ENCODE results near the gene MARCKSL1.

MARCKSL1 gene

DNA sequence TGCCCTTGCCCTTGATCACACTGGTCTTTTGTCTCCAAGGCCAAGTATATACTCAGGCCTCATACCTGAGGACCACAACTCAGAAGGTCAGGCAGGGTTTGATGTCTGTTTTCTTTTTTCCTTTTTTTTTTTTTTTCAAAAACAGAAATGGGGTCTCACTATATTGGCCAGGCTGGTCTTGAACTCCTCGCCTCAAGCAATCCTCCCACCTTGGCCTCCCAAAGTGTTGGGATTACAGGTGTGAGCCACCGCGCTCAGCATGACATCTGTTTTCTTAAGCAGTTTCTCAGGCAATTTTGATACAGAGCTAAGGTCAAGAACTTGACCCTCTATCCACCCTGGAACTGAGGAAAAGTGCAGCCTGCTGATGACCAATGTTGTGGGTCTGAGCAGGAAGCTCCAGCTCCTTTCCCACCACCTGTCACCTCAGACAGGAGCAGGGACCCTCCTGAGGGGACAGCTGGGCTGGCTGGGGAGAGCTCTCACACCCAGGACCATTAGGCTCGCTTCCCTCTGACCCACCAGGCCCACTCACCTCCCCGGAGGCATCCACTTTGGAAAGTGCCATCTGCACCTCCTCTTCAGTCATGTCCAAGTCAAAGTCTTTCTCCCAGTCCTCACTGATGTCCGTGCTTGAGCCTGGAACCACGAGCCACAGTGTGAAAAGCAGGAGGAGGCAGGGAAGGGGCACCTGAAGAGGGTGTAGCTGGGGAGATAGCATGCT, 32.0 kb upstream of the MARCKSL1 start:
- Histone ChIP-seq H3K27me3 (replicated peaks in 2 of 5; ENCODE audit: control insufficient read depth in 4 of 5, insufficient read depth in 5 of 5, low read length in 4 of 5) (no peaks in the 10 kb centered on the region), H3K4me3 (ENCODE audit: control insufficient read depth in 1 of 7, extremely low read depth in 1 of 7, insufficient read depth in 4 of 7, low read depth in 2 of 7, low read length in 6 of 7) (no peak overlapping the region), H3K4me1 (ENCODE audit: control extremely low read depth in 1 of 4, control insufficient read depth in 4 of 4, insufficient read depth in 4 of 4, low read length in 3 of 4) (peaks cover 0 to 16% (median 10%) of the 10 kb centered on the region in 4 experiments), H3K9me3 (ENCODE audit: control extremely low read depth in 1 of 5, control insufficient read depth in 4 of 5, insufficient read depth in 2 of 5, low read depth in 1 of 5, low read length in 4 of 5) (no peaks in the 10 kb centered on the region), H3K36me3 (ENCODE audit: control insufficient read depth in 4 of 4, insufficient read depth in 4 of 4, low read length in 3 of 4) (peaks cover 4 to 71% (median 54%) of the 10 kb centered on the region in 4 experiments), H3K27ac (ENCODE audit: insufficient read depth in 1 of 2, low read depth in 1 of 2, low read length in 2 of 2, poor library complexity in 1 of 2, severe bottlenecking in 2 of 2) (no peak overlapping the region)
- DNase-seq: no peak
- CTCF ChIA-PET: interaction anchor here (1.1 to 1.9 kb wide), 3 partner anchors 32 to 153 kb away, joined by 3 to 8 read pairs (median 4); partner anchors contain the start of gene MARCKSL1
- POLR2A ChIA-PET: no interaction called here
- 80% methylated on average over 1 of the region's 7 CpGs for WGBS (ENCODE audit: insufficient coverage)

DNA sequence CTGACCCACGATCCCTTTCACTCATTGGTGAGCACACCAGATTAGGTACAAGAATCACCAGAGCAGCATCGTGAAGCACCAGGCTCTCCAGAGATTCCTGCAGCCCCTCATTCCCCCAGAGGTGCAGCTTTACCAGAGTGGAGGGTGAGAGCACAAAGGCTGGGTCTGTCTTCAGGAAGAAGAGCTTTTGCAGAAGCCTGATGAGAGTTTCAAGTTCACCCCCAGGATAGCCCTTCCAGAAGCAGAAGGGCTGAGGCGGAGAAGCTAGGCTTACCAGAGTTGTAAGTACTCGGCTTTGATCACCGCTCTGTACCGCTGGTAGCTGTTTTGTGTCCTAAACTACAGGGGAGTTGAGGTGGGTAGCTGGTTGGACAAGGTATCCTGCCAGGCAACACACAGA, 29.4 kb upstream of the MARCKSL1 start:
- H3K4me1 ChIP-seq (ENCODE audit: control extremely low read depth in 1 of 4, control insufficient read depth in 4 of 4, insufficient read depth in 4 of 4, low read length in 3 of 4): peaks cover 0 to 14% (median 11%) of the 10 kb centered on the region in 4 experiments
- CTCF ChIA-PET: interaction anchor here (0.9 to 1.7 kb wide), 7 partner anchors 12 to 29 kb away, joined by 3 to 4 read pairs (median 3); partner anchors contain the start of gene MARCKSL1
- POLR2A ChIA-PET: interaction anchor here (0.6 to 1.3 kb wide), 2 partner anchors 28 to 260 kb away, joined by 4 to 7 read pairs; no protein-coding TSS in a partner anchor
- H3K27ac ChIP-seq (ENCODE audit: insufficient read depth in 1 of 2, low read depth in 1 of 2, low read length in 2 of 2, poor library complexity in 1 of 2, severe bottlenecking in 2 of 2): no peak overlapping the region
- H3K36me3 ChIP-seq (ENCODE audit: control insufficient read depth in 4 of 4, insufficient read depth in 4 of 4, low read length in 3 of 4): peaks cover 2 to 59% (median 48%) of the 10 kb centered on the region in 4 experiments
- no peak for DNase-seq
- WGBS (ENCODE audit: insufficient coverage): 98% methylated on average over 6 of the region's 6 CpGs
- peaks cover 0 to 14% (median 2%) of the 10 kb centered on the region in 5 experiments for H3K27me3 ChIP-seq (replicated peaks in 2 of 5; ENCODE audit: control insufficient read depth in 4 of 5, insufficient read depth in 5 of 5, low read length in 4 of 5)
- H3K9me3 ChIP-seq (ENCODE audit: control extremely low read depth in 1 of 5, control insufficient read depth in 4 of 5, insufficient read depth in 2 of 5, low read depth in 1 of 5, low read length in 4 of 5): no peaks in the 10 kb centered on the region
- H3K4me3 ChIP-seq (ENCODE audit: control insufficient read depth in 1 of 7, extremely low read depth in 1 of 7, insufficient read depth in 4 of 7, low read depth in 2 of 7, low read length in 6 of 7): no peak overlapping the region

DNA sequence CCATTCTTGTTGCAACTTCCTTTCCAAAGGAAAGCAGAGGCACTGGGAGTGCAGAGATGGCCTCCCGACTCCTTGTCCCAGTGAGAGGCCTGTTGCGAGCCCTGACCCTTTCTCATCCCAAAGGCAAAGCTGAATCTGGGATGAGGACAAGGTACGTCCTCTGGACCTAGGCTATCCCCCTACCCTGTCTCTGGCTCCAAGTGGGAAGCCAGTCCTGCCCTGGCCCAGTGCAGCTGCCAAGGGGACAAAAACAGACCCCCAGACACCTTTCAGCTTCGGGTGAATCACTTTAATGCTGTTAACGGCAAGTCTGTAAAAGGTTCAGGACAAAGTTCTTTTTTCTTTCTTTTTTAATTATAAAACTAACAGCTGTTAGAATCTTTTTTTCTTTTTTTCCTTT, 28.8 kb upstream of the MARCKSL1 start:
- Histone ChIP-seq H3K27me3 (replicated peaks in 2 of 5; ENCODE audit: control insufficient read depth in 4 of 5, insufficient read depth in 5 of 5, low read length in 4 of 5) (peaks cover 0 to 14% (median 2%) of the 10 kb centered on the region in 5 experiments), H3K36me3 (ENCODE audit: control insufficient read depth in 4 of 4, insufficient read depth in 4 of 4, low read length in 3 of 4) (peaks cover 2 to 55% (median 48%) of the 10 kb centered on the region in 4 experiments), H3K27ac (ENCODE audit: insufficient read depth in 1 of 2, low read depth in 1 of 2, low read length in 2 of 2, poor library complexity in 1 of 2, severe bottlenecking in 2 of 2) (no peak overlapping the region), H3K9me3 (ENCODE audit: control extremely low read depth in 1 of 5, control insufficient read depth in 4 of 5, insufficient read depth in 2 of 5, low read depth in 1 of 5, low read length in 4 of 5) (no peaks in the 10 kb centered on the region), H3K4me1 (ENCODE audit: control extremely low read depth in 1 of 4, control insufficient read depth in 4 of 4, insufficient read depth in 4 of 4, low read length in 3 of 4) (peaks cover under 1 to 16% (median 13%) of the 10 kb centered on the region in 4 experiments), H3K4me3 (ENCODE audit: control insufficient read depth in 1 of 7, extremely low read depth in 1 of 7, insufficient read depth in 4 of 7, low read depth in 2 of 7, low read length in 6 of 7) (no peak overlapping the region)
- DNase-seq: no peak
- POLR2A ChIA-PET: no interaction called here
- WGBS (ENCODE audit: insufficient coverage): 100% methylated on average over 4 of the region's 5 CpGs
- CTCF ChIA-PET: interaction anchor here (0.6 to 2.9 kb wide), 7 partner anchors 8 to 29 kb away, joined by 3 to 14 read pairs (median 3); partner anchors contain the start of gene MARCKSL1

DNA sequence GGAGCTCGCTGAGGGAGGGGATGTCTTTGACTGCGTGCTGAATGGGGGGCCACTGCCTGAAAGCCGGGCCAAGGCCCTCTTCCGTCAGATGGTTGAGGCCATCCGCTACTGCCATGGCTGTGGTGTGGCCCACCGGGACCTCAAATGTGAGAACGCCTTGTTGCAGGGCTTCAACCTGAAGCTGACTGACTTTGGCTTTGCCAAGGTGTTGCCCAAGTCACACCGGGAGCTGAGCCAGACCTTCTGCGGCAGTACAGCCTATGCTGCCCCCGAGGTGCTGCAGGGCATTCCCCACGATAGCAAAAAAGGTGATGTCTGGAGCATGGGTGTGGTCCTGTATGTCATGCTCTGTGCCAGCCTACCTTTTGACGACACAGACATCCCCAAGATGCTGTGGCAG, 27.7 kb upstream of the MARCKSL1 start:
- POLR2A ChIA-PET: interaction anchor here (1.9 kb wide), 1 partner anchor 9 kb away, joined by 7 read pairs; no protein-coding TSS in a partner anchor
- 97% methylated on average over 11 of the region's 12 CpGs for WGBS (ENCODE audit: insufficient coverage)

DNA sequence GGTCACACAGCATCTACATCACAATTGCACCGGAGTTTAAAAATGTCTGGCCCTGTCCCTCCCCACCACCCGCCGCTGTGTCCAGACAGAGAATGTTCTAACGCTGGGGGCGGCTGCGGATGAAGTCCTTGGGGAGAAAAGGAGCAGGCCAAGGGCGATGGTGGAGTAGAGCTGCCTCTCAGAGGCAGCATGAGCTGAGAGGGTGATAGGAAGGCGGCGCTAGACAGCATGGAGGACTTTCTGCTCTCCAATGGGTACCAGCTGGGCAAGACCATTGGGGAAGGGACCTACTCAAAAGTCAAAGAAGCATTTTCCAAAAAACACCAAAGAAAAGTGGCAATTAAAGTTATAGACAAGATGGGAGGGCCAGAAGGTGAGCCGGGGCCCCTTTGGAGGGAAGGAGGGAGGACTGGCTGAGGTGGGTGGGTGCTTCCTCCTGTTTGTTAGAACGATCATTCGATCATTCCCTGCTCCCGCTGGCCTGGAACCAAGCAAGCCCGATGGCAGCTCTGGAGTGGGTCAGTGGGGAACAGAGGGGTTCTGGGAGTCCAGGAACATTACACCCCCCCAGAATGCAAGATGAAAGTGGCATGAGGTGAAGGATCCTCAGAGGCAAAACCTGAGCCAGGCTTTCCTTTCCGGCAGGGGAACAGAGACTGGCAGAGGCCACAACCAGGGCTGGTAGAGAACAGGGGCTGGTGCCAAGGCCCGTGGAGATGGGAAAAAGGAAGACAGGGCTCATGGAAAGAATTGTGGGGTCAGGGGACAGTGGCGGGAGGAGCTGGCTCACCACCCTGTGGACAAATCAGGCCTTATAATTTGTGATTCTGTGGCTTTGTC, 26.7 kb upstream of the MARCKSL1 start, which contains the start of the genes FAM229A and TSSK3:
Gene FAM229A (minus strand): TSS at position 12 of the 840 bp plus-strand sequence. CDS start 394 bp downstream, outside the sequence.
Gene TSSK3 (plus strand): TSS at position 66 of the 840 bp plus-strand sequence. CDS start 163 bp downstream, at position 229.
- Histone ChIP-seq H3K36me3 (ENCODE audit: control insufficient read depth in 4 of 4, insufficient read depth in 4 of 4, low read length in 3 of 4) (peaks cover 2 to 36% (median 34%) of the 10 kb centered on the region in 4 experiments), H3K27ac (ENCODE audit: insufficient read depth in 1 of 2, low read depth in 1 of 2, low read length in 2 of 2, poor library complexity in 1 of 2, severe bottlenecking in 2 of 2) (no peak within 1 kb of the TSS), H3K4me3 (ENCODE audit: control insufficient read depth in 1 of 7, extremely low read depth in 1 of 7, insufficient read depth in 4 of 7, low read depth in 2 of 7, low read length in 6 of 7) (peak within 1 kb of the TSS in 5 of 7 experiments; percentile 15 to 64 (median 54)), H3K27me3 (replicated peaks in 2 of 5; ENCODE audit: control insufficient read depth in 4 of 5, insufficient read depth in 5 of 5, low read length in 4 of 5) (peaks cover 0 to 14% (median 2%) of the 10 kb centered on the region in 5 experiments), H3K4me1 (ENCODE audit: control extremely low read depth in 1 of 4, control insufficient read depth in 4 of 4, insufficient read depth in 4 of 4, low read length in 3 of 4) (peaks cover 3 to 18% (median 15%) of the 10 kb centered on the region in 4 experiments), H3K9me3 (ENCODE audit: control extremely low read depth in 1 of 5, control insufficient read depth in 4 of 5, insufficient read depth in 2 of 5, low read depth in 1 of 5, low read length in 4 of 5) (no peaks in the 10 kb centered on the region)
- CTCF ChIA-PET: interaction anchor here (0.6 to 2.9 kb wide), 10 partner anchors 8 to 147 kb away, joined by 3 to 14 read pairs (median 4); partner anchors contain the start of gene MARCKSL1
- POLR2A ChIA-PET: interaction anchor here (1.9 to 2.9 kb wide), 2 partner anchors 10 to 27 kb away, joined by 7 to 13 read pairs; partner anchors contain the start of gene MARCKSL1
- WGBS (ENCODE audit: insufficient coverage): 87% methylated on average over 15 of the region's 17 CpGs
- DNase-seq: no peak

More for the DNA sequence above, 27.7 kb upstream of the MARCKSL1 start:
- DNase-seq: no peak
- no peaks in the 10 kb centered on the region for H3K9me3 ChIP-seq (ENCODE audit: control extremely low read depth in 1 of 5, control insufficient read depth in 4 of 5, insufficient read depth in 2 of 5, low read depth in 1 of 5, low read length in 4 of 5)
- H3K36me3 ChIP-seq (ENCODE audit: control insufficient read depth in 4 of 4, insufficient read depth in 4 of 4, low read length in 3 of 4): peaks cover 2 to 46% (median 42%) of the 10 kb centered on the region in 4 experiments
- no peak overlapping the region for H3K4me3 ChIP-seq (ENCODE audit: control insufficient read depth in 1 of 7, extremely low read depth in 1 of 7, insufficient read depth in 4 of 7, low read depth in 2 of 7, low read length in 6 of 7)
- peaks cover 3 to 18% (median 15%) of the 10 kb centered on the region in 4 experiments for H3K4me1 ChIP-seq (ENCODE audit: control extremely low read depth in 1 of 4, control insufficient read depth in 4 of 4, insufficient read depth in 4 of 4, low read length in 3 of 4)
- CTCF ChIA-PET: interaction anchor here (0.8 to 2.9 kb wide), 6 partner anchors 9 to 148 kb away, joined by 3 to 14 read pairs (median 4); no protein-coding TSS in a partner anchor
- peaks cover 0 to 14% (median 2%) of the 10 kb centered on the region in 5 experiments for H3K27me3 ChIP-seq (replicated peaks in 2 of 5; ENCODE audit: control insufficient read depth in 4 of 5, insufficient read depth in 5 of 5, low read length in 4 of 5)
- H3K27ac ChIP-seq (ENCODE audit: insufficient read depth in 1 of 2, low read depth in 1 of 2, low read length in 2 of 2, poor library complexity in 1 of 2, severe bottlenecking in 2 of 2): no peak overlapping the region

DNA sequence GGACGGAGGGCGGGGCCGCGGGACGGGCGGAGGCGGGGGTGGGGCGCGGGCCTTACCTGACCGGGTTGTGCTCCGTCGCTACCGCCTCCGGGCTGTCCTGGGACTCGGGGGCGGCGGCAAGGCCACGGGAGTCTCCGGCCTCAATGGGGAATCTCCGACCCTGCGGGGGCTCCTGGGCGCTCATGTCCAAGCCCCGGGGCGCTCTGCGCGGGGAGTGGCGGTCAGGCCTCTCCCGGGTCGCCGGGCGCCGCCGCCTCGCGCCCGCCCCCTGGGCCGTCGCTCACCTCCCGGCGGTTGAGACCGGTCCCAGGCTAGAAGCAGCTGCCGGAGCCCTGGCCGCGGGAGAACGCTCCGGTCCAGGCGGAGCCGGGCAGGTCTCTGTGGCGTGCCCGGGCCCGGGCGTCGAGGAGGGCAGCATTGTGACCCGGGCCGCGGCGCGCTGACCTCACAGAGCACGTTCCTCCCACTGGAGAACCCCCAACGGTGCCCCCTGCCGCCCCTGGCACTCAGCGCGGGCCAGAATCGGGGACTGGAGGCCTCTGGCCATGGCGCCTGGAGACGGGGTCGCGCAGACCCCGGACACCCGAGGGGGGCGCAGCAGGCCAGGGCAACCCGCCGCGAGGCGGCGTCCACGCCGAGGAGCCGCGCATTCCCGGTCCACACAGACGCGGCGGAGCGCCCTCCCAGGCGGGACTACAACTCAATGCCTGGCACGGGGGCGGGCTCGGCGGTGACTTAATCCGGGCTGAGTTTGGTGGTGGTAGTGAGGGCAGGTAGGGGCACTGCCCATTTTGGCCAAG, 25.8 kb upstream of the MARCKSL1 start:
- CTCF ChIA-PET: interaction anchor here (1.1 to 2.9 kb wide), 5 partner anchors 10 to 146 kb away, joined by 3 to 14 read pairs (median 3); partner anchors contain the start of gene MARCKSL1
- 4% methylated on average over 71 of the region's 91 CpGs for WGBS (ENCODE audit: insufficient coverage)
- peaks cover 3 to 18% (median 15%) of the 10 kb centered on the region in 4 experiments for H3K4me1 ChIP-seq (ENCODE audit: control extremely low read depth in 1 of 4, control insufficient read depth in 4 of 4, insufficient read depth in 4 of 4, low read length in 3 of 4)
- peak overlapping the region in 5 of 7 experiments; percentile 15 to 64 (median 54) for H3K4me3 ChIP-seq (ENCODE audit: control insufficient read depth in 1 of 7, extremely low read depth in 1 of 7, insufficient read depth in 4 of 7, low read depth in 2 of 7, low read length in 6 of 7)
- peaks cover 0 to 14% (median 2%) of the 10 kb centered on the region in 5 experiments for H3K27me3 ChIP-seq (replicated peaks in 2 of 5; ENCODE audit: control insufficient read depth in 4 of 5, insufficient read depth in 5 of 5, low read length in 4 of 5)
- H3K36me3 ChIP-seq (ENCODE audit: control insufficient read depth in 4 of 4, insufficient read depth in 4 of 4, low read length in 3 of 4): peaks cover 2 to 28% (median 26%) of the 10 kb centered on the region in 4 experiments
- peak; percentile 34 to 39 (median 34) for DNase-seq
- H3K27ac ChIP-seq (ENCODE audit: insufficient read depth in 1 of 2, low read depth in 1 of 2, low read length in 2 of 2, poor library complexity in 1 of 2, severe bottlenecking in 2 of 2): no peak overlapping the region
- no peaks in the 10 kb centered on the region for H3K9me3 ChIP-seq (ENCODE audit: control extremely low read depth in 1 of 5, control insufficient read depth in 4 of 5, insufficient read depth in 2 of 5, low read depth in 1 of 5, low read length in 4 of 5)
- POLR2A ChIA-PET: interaction anchor here (1.9 to 2.9 kb wide), 2 partner anchors 11 to 27 kb away, joined by 7 to 13 read pairs; partner anchors contain the start of gene MARCKSL1

Measured in common myeloid progenitor, CD34-positive (primary cell).